K562 (cell line): ENCODE data around the gene MLYCD. TPM values are rescaled to one million over a fixed set of nuclear protein-coding genes. Genes with fewer than 3 reads are reported as not detected.

Source experiments
- CBFB ChIP-seq: sonication (generic); formaldehyde crosslinking; IDR thresholded peaks from 2 replicates; pipeline ENCODE4 v1.4.0; 2020; ENCODE audit warnings: mild to moderate bottlenecking, missing genetic modification reagents
- DEAF1 ChIP-seq: fragments of 450-650 bp; formaldehyde crosslinking; IDR thresholded peaks from 2 replicates; pipeline ENCODE4 v1.4.0; 2020; ENCODE audit warnings: mild to moderate bottlenecking, moderate library complexity
- EP400 ChIP-seq: fragments of 450-650 bp; IDR thresholded peaks from 2 replicates; pipeline ENCODE4 v1.6.1; 2017; ENCODE audit warnings: antibody characterized with exemption, mild to moderate bottlenecking, moderate library complexity
- GATA2 ChIP-seq: sonication (generic); formaldehyde crosslinking; IDR thresholded peaks from 2 replicates; pipeline ENCODE4 v1.4.0; 2020; ENCODE audit warnings: mild to moderate bottlenecking, missing genetic modification reagents
- HDAC3 ChIP-seq: fragments of 450-650 bp; IDR thresholded peaks from 2 replicates; pipeline ENCODE4 v1.6.1; 2018; ENCODE audit warnings: borderline replicate concordance, mild to moderate bottlenecking, moderate library complexity; ENCODE audit not compliant: partially characterized antibody
- HDAC6 ChIP-seq: IDR thresholded peaks from 2 replicates; pipeline ENCODE4 v1.6.1; 2012; ENCODE audit warnings: low read depth, mild to moderate bottlenecking, control low read depth, inconsistent platforms, low read length, moderate library complexity
- HNRNPLL ChIP-seq: fragments of 200-400 bp; formaldehyde crosslinking; IDR thresholded peaks from 2 replicates; pipeline ENCODE4 v1.6.1; 2017; ENCODE audit warnings: low read length, low read depth, mild to moderate bottlenecking; ENCODE audit not compliant: poor library complexity, severe bottlenecking
- KDM1A ChIP-seq, 2 experiments: fragments of 450-650 bp; IDR thresholded peaks; 2 replicates each; pipeline ENCODE4 v1.6.1; 2016; ENCODE audit warnings: mild to moderate bottlenecking in 2 of 2
- KLF1 ChIP-seq: fragments of 450-650 bp; IDR thresholded peaks from 2 replicates; pipeline ENCODE4 v1.6.1; 2016; ENCODE audit warnings: missing genetic modification characterization, missing compliant biosample characterization
- MEIS2 ChIP-seq: fragments of 450-650 bp; IDR thresholded peaks from 2 replicates; pipeline ENCODE4 v1.6.1; 2014; ENCODE audit warnings: mild to moderate bottlenecking; ENCODE audit not compliant: partially characterized antibody
- NFXL1 ChIP-seq: fragments of 450-650 bp; formaldehyde crosslinking; IDR thresholded peaks from 2 replicates; pipeline ENCODE4 v1.4.0; 2021; ENCODE audit warnings: mild to moderate bottlenecking
- POLR2AphosphoS2 ChIP-seq: IDR thresholded peaks from 2 replicates; pipeline ENCODE4 v1.6.1; 2012; ENCODE audit warnings: low read length, improper control_type of control experiment
- POLR2G ChIP-seq: fragments of 200-400 bp; formaldehyde crosslinking; IDR thresholded peaks from 2 replicates; pipeline ENCODE4 v1.6.1; 2017; ENCODE audit warnings: low read depth, mild to moderate bottlenecking, antibody characterized with exemption, low read length, moderate library complexity
- PRMT5 ChIP-seq: sonication (generic); formaldehyde crosslinking; IDR thresholded peaks from 2 replicates; pipeline ENCODE4 v1.5.0; 2020; ENCODE audit warnings: missing genetic modification reagents
- RB1 ChIP-seq: fragments of 450-650 bp; IDR thresholded peaks from 2 replicates; pipeline ENCODE4 v1.6.1; 2017; ENCODE audit warnings: low read depth, mild to moderate bottlenecking
- RBM17 ChIP-seq: fragments of 200-400 bp; formaldehyde crosslinking; IDR thresholded peaks from 2 replicates; pipeline ENCODE4 v1.6.1; 2017; ENCODE audit warnings: low read depth, mild to moderate bottlenecking, low read length, borderline replicate concordance
- RFX1 ChIP-seq: fragments of 450-650 bp; IDR thresholded peaks from 2 replicates; pipeline ENCODE4 v1.6.1; 2016; ENCODE audit warnings: mild to moderate bottlenecking, moderate library complexity
- RNF2 ChIP-seq: sonication (generic); IDR thresholded peaks from 2 replicates; pipeline ENCODE4 v1.6.1; 2016
- RUNX1 ChIP-seq: sonication (generic); IDR thresholded peaks from 2 replicates; pipeline ENCODE4 v1.6.1; 2016; ENCODE audit warnings: antibody characterized with exemption, low read depth
- SLC30A9 ChIP-seq: fragments of 250-450 bp; sonication (Bioruptor Pico); IDR thresholded peaks from 2 replicates; pipeline ENCODE4 v1.8.0; 2022; ENCODE audit warnings: mild to moderate bottlenecking, moderate library complexity
- THRAP3 ChIP-seq: fragments of 450-650 bp; IDR thresholded peaks from 2 replicates; pipeline ENCODE4 v1.6.1; 2016; ENCODE audit warnings: mild to moderate bottlenecking, inconsistent platforms, borderline replicate concordance
- USF2 ChIP-seq: sonication (generic); formaldehyde crosslinking; IDR thresholded peaks from 2 replicates; pipeline ENCODE4 v1.5.0; 2020; ENCODE audit warnings: missing genetic modification reagents
- ZNF785 ChIP-seq: fragments of 250-450 bp; sonication (Bioruptor Pico); IDR thresholded peaks from 2 replicates; pipeline ENCODE4 v1.4.0; 2020; ENCODE audit warnings: mild to moderate bottlenecking
- polyA plus RNA-seq, 8 experiments: library from polyadenylated mRNA; depleted of rRNA in 4 of 8; stranded (reverse) in 5 of 8; unstranded in 3 of 8; fragments of >200 nt; fragmentation: Nextera tagmentation in 2 of 8; fragmentation: Illumina TruSeq in 1 of 8; extraction: Ambion mirVana in 2 of 8; extraction: Trizol in 1 of 8; gene quantifications; 2 replicates each; pipeline versions ENCODE4 v1.2.1 to v1.2.3, GENCODE V29; 2011 to 2014; ENCODE audit warnings: inconsistent platforms in 1 of 8, missing spikeins in 1 of 8
- total RNA-seq, 7 experiments: library from RNA; depleted of rRNA in 6 of 7; stranded (reverse); fragments of >200 nt in 6 of 7; fragmentation: Illumina TruSeq in 2 of 7; extraction: Trizol in 2 of 7; gene quantifications; 2 replicates each; pipeline versions ENCODE4 v1.2.1 to v1.2.3, GENCODE V29; 2011 to 2021; ENCODE audit warnings: low replicate concordance in 1 of 7
- TF ChIP-seq, protein P1 (sequence below): fragments of 250-450 bp; sonication (Bioruptor Pico); IDR thresholded peaks from 2 replicates; pipeline ENCODE4 v1.5.0; 2020; ENCODE audit warnings: mild to moderate bottlenecking
- TF ChIP-seq, protein P2 (sequence below): fragments of 450-650 bp; IDR thresholded peaks from 2 replicates; pipeline ENCODE4 v1.6.1; 2014; ENCODE audit warnings: low read depth, mild to moderate bottlenecking, moderate library complexity, borderline replicate concordance

Gene MLYCD
- total and polyA plus RNA-seq, 9 of the 15 experiments (the other 6 are each of a cell fraction or from before 2014, with no cell fraction given) = 0.15 to 2.0 (median 1.0) TPM

GRCh38 chr16:83952940-83953795, 54.3 kb downstream of the MLYCD start, which contains the start of gene OSGIN1 (continued):
- TF ChIP-seq KLF1 (tag) (peak; percentile 61; the same call in 1 of the 2 replicates), POLR2AphosphoS2 (no peak), RFX1 (no peak), POLR2G (peak; percentile 88), THRAP3 (no peak), GATA2 (CRISPR knock-in tag) (no peak), NFXL1 (CRISPR knock-in tag) (no peak), USF2 (CRISPR knock-in tag) (peak; percentile 52), HDAC3 (no peak), EP400 (peak; percentile 95), SLC30A9 (CRISPR knock-in tag) (no peak), RNF2 (no peak), KDM1A (IDR thresholded peaks at IDR 0.05) (no peak), ZNF785 (CRISPR knock-in tag) (no peak), RUNX1 (no peak), CBFB (CRISPR knock-in tag) (no peak), PRMT5 (CRISPR knock-in tag) (no peak), HDAC6 (no peak), HNRNPLL (peak; percentile 14), DEAF1 (CRISPR knock-in tag) (no peak), RBM17 (no peak), MEIS2 (peak; percentile 95), RB1 (peak; percentile 61)
- TF ChIP-seq, protein P1, sequence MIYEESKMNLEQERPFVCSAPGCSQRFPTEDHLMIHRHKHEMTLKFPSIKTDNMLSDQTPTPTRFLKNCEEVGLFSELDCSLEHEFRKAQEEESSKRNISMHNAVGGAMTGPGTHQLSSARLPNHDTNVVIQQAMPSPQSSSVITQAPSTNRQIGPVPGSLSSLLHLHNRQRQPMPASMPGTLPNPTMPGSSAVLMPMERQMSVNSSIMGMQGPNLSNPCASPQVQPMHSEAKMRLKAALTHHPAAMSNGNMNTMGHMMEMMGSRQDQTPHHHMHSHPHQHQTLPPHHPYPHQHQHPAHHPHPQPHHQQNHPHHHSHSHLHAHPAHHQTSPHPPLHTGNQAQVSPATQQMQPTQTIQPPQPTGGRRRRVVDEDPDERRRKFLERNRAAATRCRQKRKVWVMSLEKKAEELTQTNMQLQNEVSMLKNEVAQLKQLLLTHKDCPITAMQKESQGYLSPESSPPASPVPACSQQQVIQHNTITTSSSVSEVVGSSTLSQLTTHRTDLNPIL (CRISPR knock-in tag) = no peak
- TF ChIP-seq, protein P2, sequence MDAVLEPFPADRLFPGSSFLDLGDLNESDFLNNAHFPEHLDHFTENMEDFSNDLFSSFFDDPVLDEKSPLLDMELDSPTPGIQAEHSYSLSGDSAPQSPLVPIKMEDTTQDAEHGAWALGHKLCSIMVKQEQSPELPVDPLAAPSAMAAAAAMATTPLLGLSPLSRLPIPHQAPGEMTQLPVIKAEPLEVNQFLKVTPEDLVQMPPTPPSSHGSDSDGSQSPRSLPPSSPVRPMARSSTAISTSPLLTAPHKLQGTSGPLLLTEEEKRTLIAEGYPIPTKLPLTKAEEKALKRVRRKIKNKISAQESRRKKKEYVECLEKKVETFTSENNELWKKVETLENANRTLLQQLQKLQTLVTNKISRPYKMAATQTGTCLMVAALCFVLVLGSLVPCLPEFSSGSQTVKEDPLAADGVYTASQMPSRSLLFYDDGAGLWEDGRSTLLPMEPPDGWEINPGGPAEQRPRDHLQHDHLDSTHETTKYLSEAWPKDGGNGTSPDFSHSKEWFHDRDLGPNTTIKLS = peak; percentile 43; the same call in 1 of the 2 replicates
